ENCODE measurements around the gene PPIF.

DNA sequence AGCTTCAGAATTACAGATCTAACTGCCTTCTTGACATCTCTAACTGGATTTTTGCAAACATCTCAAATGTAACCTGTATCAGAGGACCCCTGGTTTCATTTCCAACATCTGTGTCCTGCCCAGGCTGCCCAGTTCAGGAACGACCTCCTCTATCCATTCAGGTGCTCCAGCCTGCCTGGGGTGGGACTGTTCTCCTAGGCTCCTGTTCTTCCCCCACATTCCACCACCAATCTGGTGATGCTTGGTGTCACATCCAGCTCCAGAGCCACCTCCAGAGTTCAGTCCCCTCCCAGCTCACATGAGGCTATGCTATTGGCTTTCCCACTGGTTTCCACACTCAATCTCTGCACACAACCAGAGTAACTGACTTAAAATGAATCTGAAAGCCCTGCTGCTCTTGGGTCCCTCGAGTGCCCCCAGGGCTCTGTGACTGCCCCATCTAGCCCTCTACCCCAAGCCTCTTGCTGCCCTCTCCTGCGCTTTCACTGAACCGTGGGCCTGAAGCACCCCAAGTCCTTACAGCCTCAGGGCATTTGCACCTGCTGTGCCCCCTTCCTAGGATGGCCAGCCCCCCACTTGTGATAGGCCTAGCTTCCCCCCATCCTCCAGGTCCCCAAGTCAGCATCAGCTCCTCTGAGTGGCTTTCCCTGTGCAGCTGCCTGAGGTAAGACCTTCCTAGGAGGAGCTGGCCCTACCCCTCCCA lies 46.1 kb downstream of the PPIF start:
- TF ChIP-seq JUND (IDR thresholded peaks at IDR 0.05): no peak
- TF ChIP-seq, protein P1, sequence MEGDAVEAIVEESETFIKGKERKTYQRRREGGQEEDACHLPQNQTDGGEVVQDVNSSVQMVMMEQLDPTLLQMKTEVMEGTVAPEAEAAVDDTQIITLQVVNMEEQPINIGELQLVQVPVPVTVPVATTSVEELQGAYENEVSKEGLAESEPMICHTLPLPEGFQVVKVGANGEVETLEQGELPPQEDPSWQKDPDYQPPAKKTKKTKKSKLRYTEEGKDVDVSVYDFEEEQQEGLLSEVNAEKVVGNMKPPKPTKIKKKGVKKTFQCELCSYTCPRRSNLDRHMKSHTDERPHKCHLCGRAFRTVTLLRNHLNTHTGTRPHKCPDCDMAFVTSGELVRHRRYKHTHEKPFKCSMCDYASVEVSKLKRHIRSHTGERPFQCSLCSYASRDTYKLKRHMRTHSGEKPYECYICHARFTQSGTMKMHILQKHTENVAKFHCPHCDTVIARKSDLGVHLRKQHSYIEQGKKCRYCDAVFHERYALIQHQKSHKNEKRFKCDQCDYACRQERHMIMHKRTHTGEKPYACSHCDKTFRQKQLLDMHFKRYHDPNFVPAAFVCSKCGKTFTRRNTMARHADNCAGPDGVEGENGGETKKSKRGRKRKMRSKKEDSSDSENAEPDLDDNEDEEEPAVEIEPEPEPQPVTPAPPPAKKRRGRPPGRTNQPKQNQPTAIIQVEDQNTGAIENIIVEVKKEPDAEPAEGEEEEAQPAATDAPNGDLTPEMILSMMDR (IDR thresholded peaks at IDR 0.05; ENCODE audit: low read depth, low read length, missing input control): no peak
